Mesodermal cell (in vitro differentiated cells): ENCODE measurements around the gene TRIM32.

Source experiments
- H3K27ac ChIP-seq: 2 replicates; pipeline ENCODE4 v1.7.0; 2013; ENCODE audit warnings: mild to moderate bottlenecking, low read depth, low read length, moderate library complexity; ENCODE audit not compliant: severe bottlenecking
- H3K36me3 ChIP-seq: 2 replicates; pipeline ENCODE4 v1.7.1; 2013; ENCODE audit warnings: mild to moderate bottlenecking, low read length, moderate library complexity; ENCODE audit not compliant: control insufficient read depth, insufficient read depth
- H3K4me1 ChIP-seq: one replicate; pipeline ENCODE4 v1.7.1; 2013; ENCODE audit warnings: mild to moderate bottlenecking, low read length; ENCODE audit not compliant: insufficient read depth, control insufficient read depth, poor library complexity, severe bottlenecking
- H3K4me3 ChIP-seq: 2 replicates; pipeline ENCODE4 v1.7.0; 2013; ENCODE audit warnings: low read length, control low read depth, mild to moderate bottlenecking; ENCODE audit not compliant: insufficient read depth, poor library complexity, severe bottlenecking; ENCODE audit errors: extremely low read depth
- H3K9me3 ChIP-seq: 2 replicates; pipeline ENCODE4 v1.7.1; 2013; ENCODE audit warnings: mild to moderate bottlenecking, low read length, moderate library complexity; ENCODE audit not compliant: control insufficient read depth
- WGBS, 2 experiments: methylation state at CpG; one replicate each; pipeline ENCODE4 v1.1.5; 2013; ENCODE audit warnings: missing lambda C conversion rate in 2 of 2; ENCODE audit not compliant: insufficient coverage in 2 of 2; 5-methylcytosine and 5-hydroxymethylcytosine counted together

Gene TRIM32

GRCh38 chr9:116706310-116707290 lies 19.5 kb downstream of the TRIM32 start:
- Histone ChIP-seq H3K9me3 (no peaks in the 10 kb centered on the region), H3K27ac (no peak overlapping the region), H3K4me3 (no peak overlapping the region), H3K4me1 (no peaks in the 10 kb centered on the region), H3K36me3 (no peaks in the 10 kb centered on the region)
- 97% methylated on average over 5 to 6 of the region's 8 CpGs for WGBS, 2 experiments

GRCh38 chr9:116712781-116713180 lies 25.7 kb downstream of the TRIM32 start:
- Histone ChIP-seq H3K4me3 (no peak overlapping the region), H3K36me3 (no peaks in the 10 kb centered on the region), H3K27ac (no peak overlapping the region), H3K9me3 (no peaks in the 10 kb centered on the region), H3K4me1 (no peaks in the 10 kb centered on the region)
- WGBS, 2 experiments = 80 to 93% methylated on average over 1 to 3 of the region's 3 CpGs

DNA sequence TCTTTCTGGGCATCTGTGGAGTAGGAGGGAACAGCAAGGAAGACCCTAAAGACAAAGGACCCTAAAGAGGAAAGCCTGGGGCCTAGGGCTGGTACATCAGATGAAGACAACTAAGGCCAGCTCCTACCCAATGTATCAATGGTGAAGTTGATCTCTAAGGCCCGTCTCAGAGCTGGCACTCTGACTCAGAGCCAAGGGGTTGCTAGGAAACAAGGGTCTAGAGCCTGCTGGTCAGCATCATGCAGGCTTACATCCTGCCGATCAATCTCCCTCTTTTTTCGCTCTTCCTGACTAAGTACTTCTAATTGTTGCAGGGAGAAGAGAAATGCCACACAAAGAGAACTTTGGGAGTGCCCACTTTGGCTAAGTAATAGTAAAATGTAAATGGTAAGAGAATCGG lies 26.2 kb downstream of the TRIM32 start:
- WGBS, 2 experiments = 0% methylated on average over 1 of the region's 4 CpGs
- Histone ChIP-seq H3K9me3 (no peaks in the 10 kb centered on the region), H3K36me3 (no peaks in the 10 kb centered on the region)

GRCh38 chr9:116715751-116716150 lies 28.6 kb downstream of the TRIM32 start:
- no peak overlapping the region for H3K27ac ChIP-seq
- 71% methylated on average over 1 of the region's 1 CpG; no CpG with 5 or more reads in 1 of the 2 experiments for WGBS, 2 experiments
- no peaks in the 10 kb centered on the region for H3K36me3 ChIP-seq
- no peaks in the 10 kb centered on the region for H3K4me1 ChIP-seq
- H3K9me3 ChIP-seq = no peaks in the 10 kb centered on the region
- no peak overlapping the region for H3K4me3 ChIP-seq

More for the DNA sequence above, 26.2 kb downstream of the TRIM32 start:
- Histone ChIP-seq H3K4me1 (no peaks in the 10 kb centered on the region), H3K4me3 (no peak overlapping the region), H3K27ac (no peak overlapping the region)

DNA sequence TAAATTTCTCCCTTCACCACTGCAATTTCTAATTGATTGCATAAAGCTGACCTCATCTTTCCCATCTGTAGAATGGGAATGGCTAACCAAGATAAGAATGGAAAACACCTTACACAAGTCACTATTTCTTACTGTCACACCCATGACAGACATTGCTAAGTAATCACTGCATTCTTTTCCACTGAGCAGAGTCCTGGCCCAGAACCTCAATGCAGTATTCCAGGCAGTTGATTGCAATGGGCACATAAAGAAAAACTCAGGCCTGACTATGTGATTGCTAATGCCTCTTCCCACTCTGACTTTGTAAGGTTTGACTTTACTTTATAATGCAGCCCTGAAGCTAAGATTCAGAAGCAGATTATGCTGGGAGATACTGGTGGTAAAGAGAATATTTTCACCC lies 29.3 kb downstream of the TRIM32 start:
- Histone ChIP-seq H3K36me3 (no peaks in the 10 kb centered on the region), H3K27ac (no peak overlapping the region), H3K4me3 (no peak overlapping the region), H3K9me3 (no peaks in the 10 kb centered on the region), H3K4me1 (no peaks in the 10 kb centered on the region)

- H3K36me3 ChIP-seq = no peaks in the 10 kb centered on the region
- no peaks in the 10 kb centered on the region for H3K4me1 ChIP-seq
- 87 to 100% methylated on average over 5 to 6 of the region's 7 CpGs for WGBS, 2 experiments
- no peaks in the 10 kb centered on the region for H3K9me3 ChIP-seq
- H3K4me3 ChIP-seq = no peak overlapping the region
- H3K27ac ChIP-seq = no peak overlapping the region
These were observed 30.0 kb downstream of the TRIM32 start for GRCh38 chr9:116717150-116717549.

DNA sequence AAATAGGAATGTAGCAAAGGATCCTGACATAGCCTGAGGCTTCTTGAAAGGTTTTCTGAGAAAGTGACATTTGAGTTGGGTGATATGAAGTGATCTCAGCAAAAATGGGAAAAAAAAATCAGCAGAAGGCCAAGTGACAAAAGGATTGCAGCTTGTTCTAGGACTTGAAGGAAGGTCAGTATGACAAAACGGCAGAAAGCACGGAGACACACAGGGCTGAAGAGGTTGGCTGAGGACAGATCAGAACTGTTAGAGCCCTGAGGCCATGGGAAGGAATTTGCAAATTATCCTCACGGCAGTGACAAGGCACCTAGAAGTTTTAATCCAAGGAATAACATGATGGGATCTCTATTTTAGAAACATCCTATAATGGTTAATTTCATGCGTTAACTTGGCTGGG lies 31.0 kb downstream of the TRIM32 start:
- 79 to 89% methylated on average over 2 to 4 of the region's 4 CpGs for WGBS, 2 experiments

GRCh38 chr9:116720111-116720510 lies 33.0 kb downstream of the TRIM32 start:
- Histone ChIP-seq H3K36me3 (no peaks in the 10 kb centered on the region), H3K4me1 (no peaks in the 10 kb centered on the region), H3K9me3 (no peaks in the 10 kb centered on the region), H3K4me3 (no peak overlapping the region), H3K27ac (no peak overlapping the region)
- WGBS, 2 experiments = 38 to 86% methylated on average over 1 to 2 of the region's 2 CpGs

More for the DNA sequence above, 31.0 kb downstream of the TRIM32 start:
- H3K4me1 ChIP-seq = no peaks in the 10 kb centered on the region
- no peak overlapping the region for H3K27ac ChIP-seq
- H3K4me3 ChIP-seq = no peak overlapping the region
- H3K9me3 ChIP-seq = no peaks in the 10 kb centered on the region
- no peaks in the 10 kb centered on the region for H3K36me3 ChIP-seq

DNA sequence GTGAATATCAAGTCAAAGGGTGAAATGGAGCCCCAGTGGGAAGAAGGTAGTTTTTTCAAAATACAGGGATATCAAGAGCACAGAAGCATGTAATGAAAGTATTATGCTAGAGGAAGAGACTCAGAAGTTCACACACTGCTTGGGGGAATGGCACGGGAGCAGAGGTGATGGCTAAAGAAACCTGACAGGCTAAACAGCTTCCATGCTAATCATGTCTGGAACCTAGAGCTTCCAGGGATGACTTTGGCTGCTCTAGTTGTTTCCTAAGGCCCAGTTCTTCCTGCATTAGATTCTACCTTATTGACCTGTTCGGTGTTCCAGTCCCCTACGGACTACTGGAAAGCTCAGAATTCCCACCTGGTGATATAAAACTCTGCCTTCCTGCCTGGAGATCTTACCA lies 34.3 kb downstream of the TRIM32 start:
- H3K4me1 ChIP-seq = no peaks in the 10 kb centered on the region
- 88 to 97% methylated on average over 2 to 3 of the region's 3 CpGs for WGBS, 2 experiments
- H3K4me3 ChIP-seq = no peak overlapping the region
- H3K36me3 ChIP-seq = no peaks in the 10 kb centered on the region
- no peaks in the 10 kb centered on the region for H3K9me3 ChIP-seq
- H3K27ac ChIP-seq = no peak overlapping the region

DNA sequence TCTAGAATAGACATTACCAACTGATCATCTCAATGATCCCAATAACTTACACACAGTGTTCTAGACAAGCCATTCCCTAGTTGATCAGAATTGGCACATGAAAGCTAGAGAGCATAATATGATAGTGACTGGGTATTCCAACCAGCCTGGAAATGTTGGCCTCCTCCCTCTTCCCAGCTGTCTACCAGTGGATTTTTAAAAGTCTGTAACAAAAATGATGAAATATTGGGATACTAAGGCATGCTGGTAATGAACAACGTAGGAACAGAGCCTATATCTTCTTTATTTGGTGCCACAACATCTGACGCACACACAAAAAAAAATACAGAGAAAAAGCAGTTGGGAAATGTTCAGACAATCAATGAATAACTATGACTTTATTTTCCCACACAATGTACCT lies 34.8 kb downstream of the TRIM32 start:
- H3K36me3 ChIP-seq = no peaks in the 10 kb centered on the region

GRCh38 chr9:116724123-116724522 lies 37.0 kb downstream of the TRIM32 start:
- Histone ChIP-seq H3K4me1 (no peaks in the 10 kb centered on the region), H3K9me3 (no peaks in the 10 kb centered on the region), H3K27ac (no peak overlapping the region), H3K4me3 (no peak overlapping the region), H3K36me3 (no peaks in the 10 kb centered on the region)
- 81 to 82% methylated on average over 2 of the region's 3 CpGs for WGBS, 2 experiments

More for the DNA sequence above, 34.8 kb downstream of the TRIM32 start:
- no peaks in the 10 kb centered on the region for H3K9me3 ChIP-seq
- WGBS, 2 experiments = no CpG with 5 or more reads among the region's 2 CpGs
- H3K4me1 ChIP-seq = no peaks in the 10 kb centered on the region
- no peak overlapping the region for H3K27ac ChIP-seq
- no peak overlapping the region for H3K4me3 ChIP-seq
